HG02610 (cell line): ENCODE data around the gene MYH13.

Experiments
- ATAC-seq: cut with Tn5 transposase; IDR thresholded peaks from one replicate; pipeline ENCODE4 v1.9.1; 2021; ENCODE audit warnings: mild to moderate bottlenecking, moderate library complexity; ENCODE audit not compliant: unreplicated experiment

MYH13 gene

DNA sequence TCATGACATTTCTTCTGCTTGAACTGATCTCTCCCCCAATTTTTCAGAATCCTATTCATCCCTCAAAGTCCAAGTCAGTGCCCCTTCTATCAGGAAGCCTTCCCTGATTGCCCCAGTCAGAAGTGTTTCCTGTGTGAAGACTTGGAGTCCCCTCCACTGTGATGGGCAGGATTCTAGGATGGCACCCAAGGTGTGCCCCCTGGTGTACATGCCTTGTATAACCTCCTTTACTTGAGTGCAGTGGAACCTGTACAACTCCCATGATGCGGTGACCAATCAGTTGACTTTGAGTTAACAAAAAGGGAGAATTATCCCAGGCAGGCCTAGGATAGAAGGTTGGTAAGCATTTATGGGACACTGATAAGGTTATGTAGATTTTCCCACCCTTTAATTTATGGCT, 23.4 kb downstream of the MYH13 start:
- no peak for ATAC-seq

DNA sequence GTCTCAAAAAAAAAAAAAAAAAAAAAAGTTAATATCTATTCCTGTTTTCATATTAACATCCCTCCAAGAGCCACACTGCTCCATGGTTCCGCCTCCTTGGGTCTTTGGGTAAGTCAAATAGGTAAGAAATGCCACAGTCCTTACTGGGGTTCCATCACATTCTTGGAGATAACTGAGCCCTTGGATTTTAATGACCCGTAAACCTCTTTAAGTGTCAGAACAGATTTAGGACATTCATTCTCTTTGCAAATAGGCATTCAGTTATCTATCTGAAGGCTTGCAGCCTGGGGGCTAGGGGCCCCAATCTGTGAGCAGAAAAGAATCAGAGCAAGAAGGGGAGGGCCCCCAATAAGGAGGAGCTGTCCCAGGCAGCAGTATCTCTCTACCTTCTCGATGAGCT, 28.0 kb downstream of the MYH13 start:
- ATAC-seq: no peak

DNA sequence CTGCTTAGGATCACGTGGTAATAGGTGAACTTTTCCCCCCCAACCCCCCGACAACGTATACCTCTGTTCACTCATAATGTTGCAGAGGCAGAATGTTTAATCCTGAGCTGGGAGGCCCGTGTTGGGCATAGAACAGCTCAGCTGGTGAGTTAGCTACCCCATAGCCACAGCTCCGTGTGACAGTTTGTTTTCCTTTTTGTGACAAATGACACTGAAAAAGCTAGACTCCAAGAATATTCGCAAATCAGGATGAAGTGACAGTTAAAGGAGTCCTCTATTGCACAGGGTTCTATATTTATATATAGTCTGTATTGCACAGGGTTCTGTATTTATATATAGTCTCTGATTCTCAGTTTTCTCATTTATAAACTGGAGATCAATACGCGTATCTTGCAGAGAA, 33.8 kb downstream of the MYH13 start:
- ATAC-seq: no peak

DNA sequence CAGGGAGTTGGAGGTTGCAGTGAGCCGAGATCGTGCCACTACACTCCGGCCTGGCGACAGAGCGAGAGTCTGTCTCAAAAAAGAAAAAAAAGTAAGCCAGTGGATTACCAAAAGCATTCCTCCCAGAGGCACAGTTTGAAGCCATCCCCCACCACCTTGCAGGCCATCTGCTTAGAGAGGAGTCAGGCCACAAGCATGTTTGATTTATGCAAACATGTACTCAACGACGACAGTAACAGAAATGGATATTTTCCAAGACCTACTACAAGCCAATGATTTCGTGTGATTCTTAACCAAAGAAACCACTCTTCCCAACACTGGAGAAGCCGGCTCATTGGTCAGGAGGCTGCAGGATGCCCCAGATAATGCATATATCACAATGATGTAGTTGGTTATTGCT, 34.8 kb downstream of the MYH13 start:
- ATAC-seq: no peak

DNA sequence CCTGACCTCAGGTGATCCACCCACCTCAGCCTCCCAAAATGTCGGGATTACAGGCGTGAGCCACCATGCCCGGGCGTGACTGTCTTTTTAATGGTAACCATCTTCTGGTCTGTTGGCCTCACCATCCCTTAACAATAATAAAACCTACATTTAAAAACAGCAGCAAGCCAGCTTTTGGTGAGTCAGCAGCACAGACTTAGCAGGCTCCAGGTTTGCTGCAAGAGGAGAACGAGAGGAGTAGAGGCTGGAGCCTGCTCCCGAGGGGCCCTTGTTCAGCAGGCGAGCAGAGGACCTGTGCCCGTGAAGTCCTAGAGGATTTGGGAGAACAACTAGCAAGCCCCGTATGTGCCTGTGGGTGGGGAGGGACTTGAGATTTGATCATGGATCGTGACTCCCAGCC, 35.7 kb downstream of the MYH13 start:
- ATAC-seq: no peak

DNA sequence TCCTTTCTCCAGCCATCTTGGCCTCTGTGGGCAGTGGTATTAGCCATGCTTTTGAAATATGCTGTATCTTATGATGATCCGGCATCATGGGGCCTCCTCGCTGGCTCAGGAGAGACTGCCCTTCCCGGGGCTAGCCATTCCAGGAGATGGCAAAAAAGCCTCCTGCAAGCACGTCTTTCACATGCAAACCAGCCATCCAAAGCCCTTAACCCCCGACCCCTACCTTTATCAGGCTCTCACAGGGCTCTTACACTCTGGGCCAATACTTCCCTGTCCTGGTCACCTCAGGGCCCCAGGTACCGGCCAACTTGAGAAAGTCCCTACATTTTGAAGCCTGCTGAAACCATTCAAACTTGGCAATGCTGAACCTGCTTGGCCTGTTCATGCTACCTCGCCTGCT, 36.4 kb downstream of the MYH13 start:
- ATAC-seq: no peak

DNA sequence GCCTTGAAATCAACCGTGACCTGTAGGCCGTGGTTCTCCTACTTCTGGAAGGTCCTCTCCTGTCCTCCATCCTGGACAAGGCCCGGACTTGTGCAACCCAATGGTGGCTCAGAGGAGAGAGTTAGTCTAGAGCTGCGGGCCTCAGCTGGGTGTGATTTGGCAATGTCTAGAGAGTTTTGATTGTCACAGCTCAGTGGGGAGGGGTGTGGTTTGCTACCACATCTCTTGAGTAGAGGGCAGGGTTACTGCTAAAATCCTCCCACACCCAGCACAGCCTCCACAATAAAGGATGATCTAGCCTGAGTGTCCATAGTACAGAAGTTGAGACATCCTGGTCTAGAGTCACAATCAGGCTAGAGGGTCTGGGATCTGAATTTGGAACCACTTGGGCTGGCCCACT, 40.3 kb downstream of the MYH13 start:
- ATAC-seq: no peak

DNA sequence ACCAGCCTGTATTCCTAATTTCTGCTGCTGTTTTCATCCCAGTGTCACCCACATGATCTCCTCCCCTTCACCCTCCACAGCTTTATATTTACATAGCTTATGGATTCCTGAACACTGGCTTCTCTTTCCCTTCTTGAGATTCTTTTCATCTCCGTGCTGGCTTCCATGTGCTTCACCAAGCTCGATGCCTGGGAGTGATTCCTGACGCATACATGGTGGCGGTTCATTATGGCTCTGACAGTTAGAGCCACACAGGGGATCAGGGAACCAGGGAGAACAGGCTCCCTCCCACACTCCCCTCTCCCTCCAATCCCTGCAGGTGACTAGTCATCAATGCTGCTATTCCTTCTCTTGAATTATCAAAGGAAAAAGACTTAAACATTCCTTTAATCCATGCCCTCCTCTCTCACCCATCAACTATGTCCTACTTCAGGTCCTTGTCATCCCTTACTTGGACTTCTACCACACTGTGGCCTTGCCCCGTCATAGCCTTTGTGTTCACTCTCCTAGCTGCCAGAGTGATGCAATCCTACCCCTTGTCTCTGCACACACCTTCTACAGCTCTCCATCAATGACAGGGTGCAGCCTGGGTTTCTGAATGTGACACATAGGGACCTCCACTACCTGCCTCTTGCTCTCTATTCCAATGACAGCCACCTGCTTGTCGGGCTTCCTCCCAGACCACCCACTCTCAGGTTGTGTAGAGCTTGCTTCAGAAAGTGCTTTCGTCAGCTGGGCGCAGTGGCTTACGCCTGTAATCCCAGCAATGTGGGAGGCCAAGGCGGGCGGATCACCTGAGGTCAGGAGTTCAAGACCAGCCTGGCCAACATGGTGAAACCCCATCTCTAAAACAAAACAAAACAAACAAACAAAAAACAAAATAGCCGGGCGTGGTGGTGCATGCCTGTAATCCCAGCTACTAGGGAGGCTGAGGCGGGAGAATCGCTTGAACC, 43.6 kb downstream of the MYH13 start:
- no peak for ATAC-seq

DNA sequence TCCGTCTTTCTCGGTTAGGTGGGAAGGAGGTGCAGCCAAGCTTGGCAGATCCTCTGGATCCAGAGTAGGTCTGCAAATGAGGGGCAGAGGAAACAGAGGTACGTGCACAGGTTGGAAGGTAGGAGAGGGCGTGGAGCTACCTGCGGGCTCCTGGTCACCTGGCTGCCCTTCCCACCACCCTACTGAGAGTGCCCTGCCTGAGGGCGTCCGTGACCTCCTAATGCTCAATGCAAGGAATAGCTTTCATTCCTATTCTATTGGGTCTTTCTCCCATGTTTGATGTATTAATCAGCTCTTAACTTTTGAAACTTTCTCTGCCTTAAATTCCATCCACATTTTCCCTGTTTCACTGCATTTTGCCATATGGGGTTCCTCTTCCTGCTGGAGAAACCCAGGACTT, 44.6 kb downstream of the MYH13 start:
- ATAC-seq: no peak

DNA sequence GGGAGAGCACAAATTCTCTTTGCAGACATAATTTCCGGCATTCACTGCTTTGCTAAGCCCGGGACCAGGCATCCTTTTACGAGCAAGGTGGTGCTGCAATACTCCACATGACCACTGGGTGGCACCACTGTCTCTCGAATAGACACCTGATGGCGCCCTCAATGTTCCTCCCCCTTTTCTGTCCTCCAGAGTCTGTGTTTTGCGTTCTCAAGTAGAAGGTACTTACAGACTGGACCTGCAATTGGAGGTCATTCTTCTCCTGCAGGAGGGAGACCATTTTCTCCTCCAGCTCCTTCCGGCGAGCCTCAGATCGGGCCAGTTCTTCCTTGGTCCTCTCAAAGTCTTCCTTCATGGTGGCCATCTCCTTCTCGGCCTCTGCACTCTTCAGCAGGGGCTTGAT, 45.2 kb downstream of the MYH13 start:
- no peak for ATAC-seq

DNA sequence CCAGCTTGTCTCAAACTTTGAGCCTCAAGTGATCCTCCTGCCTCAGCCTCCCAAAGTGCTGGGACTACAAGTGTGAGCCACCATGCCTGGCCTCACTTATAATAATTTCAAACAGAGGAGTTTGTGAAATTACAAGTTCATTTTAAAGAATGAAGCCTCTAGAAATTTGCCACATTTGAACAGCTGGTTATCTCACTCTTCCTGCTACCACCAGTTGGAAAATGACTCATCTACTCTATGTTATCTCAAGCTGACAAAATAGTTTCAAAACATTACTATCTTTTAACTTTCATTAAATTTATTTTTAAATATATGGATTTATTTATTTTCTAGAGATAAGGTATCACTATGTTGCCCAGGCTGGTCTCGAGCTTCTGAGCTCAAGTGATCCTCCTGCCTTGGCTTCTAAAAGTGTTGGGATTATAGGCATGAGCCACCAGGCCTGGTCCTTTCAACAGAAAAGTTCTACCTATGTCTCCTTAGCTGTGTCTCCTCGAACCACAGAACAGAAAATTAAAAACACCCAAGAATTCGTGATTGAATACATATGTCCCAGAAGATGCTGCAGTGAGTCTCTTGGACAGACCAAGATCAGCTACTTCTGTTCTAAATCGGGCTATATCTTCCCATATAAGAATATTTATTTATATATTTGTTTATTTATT, 47.6 kb downstream of the MYH13 start:
- no peak for ATAC-seq

DNA sequence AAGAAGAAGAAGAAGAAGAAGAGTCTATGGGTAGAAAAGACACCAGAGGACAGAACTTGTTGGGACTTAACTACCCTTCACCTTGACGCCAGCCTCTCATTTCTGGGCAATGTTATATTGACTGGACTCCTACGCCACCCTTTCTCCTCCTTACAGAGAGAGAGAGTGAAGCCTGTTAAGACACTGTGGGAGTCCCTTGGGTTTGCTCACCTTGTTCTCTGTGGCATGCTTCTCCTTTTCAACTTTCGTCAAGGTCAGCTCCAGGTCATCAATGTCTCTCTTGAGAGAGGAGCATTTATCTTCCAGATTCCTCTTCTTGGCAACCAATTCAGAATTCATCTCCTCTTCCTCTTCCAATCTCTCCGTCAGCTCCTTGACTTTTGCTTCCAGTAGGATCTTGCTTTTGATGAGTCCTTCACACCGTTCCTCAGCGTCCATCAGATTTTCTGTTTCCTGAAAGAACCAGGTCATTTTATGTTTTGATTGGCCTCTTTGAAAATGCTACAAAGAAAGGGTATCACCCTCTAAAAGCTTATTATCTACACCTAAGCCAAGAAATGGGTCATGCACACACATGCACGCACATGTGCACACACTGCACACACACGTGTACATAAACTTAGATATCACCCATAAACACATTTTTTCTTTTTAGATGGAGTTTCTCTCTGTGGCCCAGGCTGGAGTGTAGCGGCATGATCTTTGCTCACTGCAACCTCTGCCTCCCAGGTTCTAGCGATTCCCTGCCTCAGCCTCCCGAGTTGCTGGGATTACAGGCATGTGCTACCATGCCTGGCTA, 48.8 kb downstream of the MYH13 start:
- ATAC-seq: no peak

DNA sequence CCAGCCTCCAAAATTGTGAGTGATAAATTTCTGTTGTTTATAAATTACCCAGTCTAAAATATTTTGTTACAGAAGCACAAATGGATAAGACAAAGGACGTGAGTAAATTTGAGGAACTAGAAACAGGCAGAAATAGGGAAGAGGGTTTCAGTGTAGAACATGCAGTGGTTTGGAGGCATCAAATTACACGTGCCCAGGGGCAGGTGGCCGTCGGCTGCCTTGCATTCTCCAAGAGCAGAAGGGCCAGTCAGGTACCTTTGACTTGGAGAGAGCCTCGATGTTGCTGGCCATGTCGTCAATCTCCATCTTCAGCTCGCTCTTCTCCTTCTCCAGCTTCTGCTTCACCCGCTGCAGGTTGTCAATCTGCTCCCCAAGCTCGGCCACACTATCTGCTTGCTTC, 54.3 kb downstream of the MYH13 start:
- no peak for ATAC-seq

DNA sequence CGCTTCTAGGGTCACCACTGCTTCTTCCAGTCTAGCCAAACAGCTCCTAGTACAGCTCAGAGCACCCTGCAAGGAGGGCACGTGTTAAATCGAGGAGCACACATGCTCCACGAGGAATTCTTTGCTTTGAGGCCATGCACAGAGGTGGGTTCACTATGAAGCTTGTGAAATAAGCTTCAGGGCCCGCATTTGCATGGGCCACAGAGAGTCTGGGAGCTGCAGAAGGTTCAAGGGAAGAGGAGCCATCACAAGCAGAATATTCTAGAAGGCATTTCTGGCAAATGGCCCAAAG, 55.3 kb downstream of the MYH13 start:
- ATAC-seq: no peak

DNA sequence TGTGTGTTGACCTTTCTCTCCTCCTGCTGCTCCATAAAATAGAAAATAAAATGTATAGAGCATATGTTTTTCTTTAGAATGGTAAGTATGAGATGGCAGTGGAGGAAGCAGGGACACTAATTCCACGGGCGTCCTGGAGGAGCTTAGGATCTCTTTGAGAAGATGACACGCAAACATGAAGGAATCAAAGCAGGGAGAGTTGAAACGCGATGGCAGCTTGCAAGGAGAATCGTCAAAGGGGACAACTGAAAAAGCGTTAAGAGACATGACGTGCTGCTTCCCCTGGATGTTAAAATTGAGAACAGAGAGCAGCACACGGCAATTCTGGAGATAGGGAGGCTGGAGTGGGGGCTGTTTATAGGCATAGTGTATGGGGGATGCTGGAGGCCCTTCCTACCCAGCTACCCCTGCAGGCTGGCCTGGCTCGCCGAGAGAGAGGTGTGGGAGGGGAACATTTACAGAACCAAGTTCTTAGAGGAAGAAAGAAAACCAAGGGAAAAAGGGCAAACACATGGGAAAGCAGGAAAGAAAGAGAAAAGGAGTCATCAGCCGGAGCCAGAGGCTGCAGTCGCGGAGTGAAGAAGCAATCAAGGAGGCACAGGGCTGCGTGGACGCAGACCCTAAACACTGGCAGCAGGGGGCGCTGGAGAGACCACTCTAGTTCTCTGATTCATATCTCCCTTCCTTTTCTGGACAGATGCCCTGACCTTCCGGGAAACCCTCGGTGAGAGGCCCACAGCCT, 55.8 kb downstream of the MYH13 start:
- ATAC-seq: no peak

DNA sequence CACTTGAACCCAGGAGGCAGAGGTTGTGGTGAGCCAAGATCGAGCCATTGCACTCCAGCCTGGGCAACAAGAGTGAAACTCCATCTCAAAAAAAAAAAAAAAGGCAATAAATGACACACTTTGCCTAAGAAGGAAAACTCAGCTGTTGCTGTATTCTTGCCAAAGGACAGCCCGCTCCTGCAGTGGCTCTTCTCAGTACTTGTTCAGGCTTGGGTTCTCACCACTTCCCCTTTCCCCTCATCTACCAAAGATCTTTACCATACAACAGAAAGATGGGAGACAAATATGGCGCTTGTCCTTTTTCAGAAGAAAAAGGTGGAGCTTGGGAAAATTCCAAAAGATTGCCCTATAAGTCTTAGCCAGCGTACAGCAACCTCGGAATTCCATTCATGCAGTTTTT, 58.5 kb downstream of the MYH13 start:
- ATAC-seq: no peak

DNA sequence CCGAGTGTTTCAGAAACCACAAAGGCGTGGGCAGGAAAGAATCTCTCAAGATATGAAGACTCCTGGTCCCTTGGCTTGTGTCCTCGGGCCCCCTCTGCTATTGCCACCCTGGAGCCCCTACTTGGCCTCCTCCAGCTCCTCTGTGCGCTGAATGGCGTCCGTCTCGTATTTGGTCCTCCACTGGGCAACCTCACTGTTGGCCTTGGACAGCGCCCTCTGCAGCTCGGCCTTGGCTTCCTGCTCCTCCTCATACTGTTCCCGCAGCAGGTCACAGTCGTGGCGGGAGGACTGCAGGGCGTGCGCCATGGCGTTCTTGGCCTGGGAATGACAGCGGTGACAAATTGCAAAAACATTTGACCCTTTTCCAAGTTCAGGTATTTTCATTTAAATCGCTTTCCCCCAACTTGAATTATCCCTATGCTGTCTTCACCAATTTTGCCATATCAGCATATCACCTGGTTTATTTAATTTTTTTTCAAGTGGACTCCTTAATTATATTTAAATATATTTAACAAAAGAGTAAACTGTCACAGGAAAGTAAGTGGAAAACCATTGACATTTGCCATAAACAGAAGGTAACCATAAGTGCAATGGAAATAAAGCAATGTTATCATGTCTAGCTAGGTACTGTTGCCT, 59.7 kb downstream of the MYH13 start:
- no peak for ATAC-seq

DNA sequence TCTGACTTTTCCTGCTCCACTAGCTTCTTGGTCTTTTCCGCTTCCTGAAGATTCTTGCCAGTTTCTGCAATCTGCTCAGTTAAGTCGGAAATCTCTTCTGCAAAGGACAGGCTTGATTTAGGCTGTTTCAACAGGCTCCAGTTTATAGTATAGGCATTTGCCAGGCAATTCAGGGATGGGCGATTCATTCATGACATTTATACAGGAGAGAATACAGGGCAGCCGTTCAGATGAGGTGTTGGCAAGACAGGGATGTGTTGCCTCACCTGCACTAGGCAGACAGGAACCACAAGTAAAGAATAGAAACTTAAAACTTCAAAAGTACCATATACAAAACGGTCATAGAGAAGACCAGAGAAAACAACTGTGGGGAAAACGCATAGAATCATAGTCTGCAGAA, 61.7 kb downstream of the MYH13 start:
- ATAC-seq: no peak

DNA sequence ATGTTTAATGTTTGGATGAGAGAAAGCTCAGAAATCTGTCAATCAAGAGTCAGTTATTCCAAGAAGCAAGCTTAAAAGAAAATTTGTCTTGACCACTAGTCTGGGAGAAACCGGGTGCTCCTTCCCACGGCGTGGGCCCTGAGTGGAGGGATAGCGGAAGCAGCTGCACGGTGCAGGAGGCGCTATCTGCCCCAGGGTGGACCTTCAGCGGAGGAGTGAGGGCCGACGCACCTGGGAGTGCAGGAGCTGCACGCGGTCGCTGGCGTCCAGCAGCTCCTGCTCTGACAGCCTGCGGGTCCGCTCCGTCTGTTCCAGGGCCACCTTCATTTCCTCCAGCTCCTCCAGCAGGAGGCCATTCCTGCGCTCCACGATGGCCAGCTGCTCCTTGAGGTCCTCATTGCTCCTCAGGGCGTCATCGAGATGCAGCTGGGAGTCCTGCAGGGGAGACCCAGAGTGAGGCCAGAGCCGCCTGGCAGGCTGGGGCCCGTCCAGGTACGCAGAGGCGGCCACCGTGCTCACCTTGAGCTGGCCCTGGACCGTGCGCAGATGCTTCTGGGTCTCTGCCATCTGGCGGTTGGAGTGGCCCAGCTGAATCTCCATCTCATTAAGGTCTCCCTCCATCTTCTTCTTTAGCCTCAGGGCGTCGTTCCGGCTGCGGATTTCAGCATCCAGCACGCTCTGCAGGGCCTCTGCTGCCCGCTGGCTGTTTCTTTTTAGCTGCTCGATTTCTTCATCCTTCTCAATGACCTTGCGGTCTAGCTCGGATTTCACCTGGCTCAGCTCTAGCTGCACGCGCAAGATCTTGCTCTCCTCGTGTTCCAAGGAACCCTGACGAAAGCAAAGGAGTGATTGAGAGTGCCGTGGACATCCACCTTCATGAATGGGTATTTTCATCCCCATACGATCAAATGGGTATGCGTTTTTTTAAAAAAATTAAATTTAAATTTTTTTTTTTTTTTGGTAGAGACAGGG, 63.5 kb downstream of the MYH13 start:
- ATAC-seq: no peak

DNA sequence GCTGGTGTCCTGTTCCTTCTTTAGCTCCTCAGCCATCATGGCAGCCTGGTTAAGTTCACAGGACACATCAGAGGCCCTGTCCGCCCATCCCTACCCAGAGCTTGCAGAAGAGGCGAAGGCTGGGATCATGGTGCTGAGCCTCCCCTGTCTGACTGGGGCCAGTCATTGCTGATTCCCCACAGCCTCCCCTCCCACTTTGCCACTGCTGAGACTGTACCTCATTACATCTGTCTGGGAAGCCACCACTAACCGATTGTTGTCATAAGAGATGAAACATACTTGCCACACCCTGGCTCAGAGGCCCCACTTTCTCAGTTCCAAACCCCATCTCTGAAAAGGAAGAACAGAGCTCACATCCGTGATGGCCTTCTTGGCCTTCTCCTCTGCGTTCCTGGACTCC, 66.2 kb downstream of the MYH13 start:
- no peak for ATAC-seq
